SHP77 (cell line): ENCODE results near the gene EZR.

Experiments used
- DNase-seq, 2 experiments: peaks; one replicate each; lab custom pipeline; 2025; lab: John Stamatoyannopoulos, UW

The EZR gene

GRCh38 chr6:158775832-158776231 is 43.3 kb downstream of the EZR start:
- DNase-seq, result no peak

GRCh38 chr6:158774717-158775449 is 44.3 kb downstream of the EZR start:
- DNase-seq, result no peak

GRCh38 chr6:158773581-158774449 is 45.4 kb downstream of the EZR start:
- DNase-seq, result no peak

GRCh38 chr6:158772851-158773371 is 46.3 kb downstream of the EZR start:
- DNase-seq, result no peak

GRCh38 chr6:158772172-158772571 is 47.0 kb downstream of the EZR start:
- no peak for DNase-seq

GRCh38 chr6:158771399-158772152 is 47.6 kb downstream of the EZR start:
- DNase-seq, result no peak

- DNase-seq, result no peak
Measured at GRCh38 chr6:158770533-158771330, 48.4 kb downstream of the EZR start.

GRCh38 chr6:158769771-158770432 is 49.3 kb downstream of the EZR start:
- no peak for DNase-seq

- no peak for DNase-seq
Measured at GRCh38 chr6:158769234-158769770, 49.9 kb downstream of the EZR start.

GRCh38 chr6:158768436-158768835 is 50.7 kb downstream of the EZR start:
- DNase-seq, result no peak

- no peak for DNase-seq
Measured at GRCh38 chr6:158767709-158768108, 51.5 kb downstream of the EZR start.

GRCh38 chr6:158766621-158767455 is 52.3 kb downstream of the EZR start:
- no peak for DNase-seq

GRCh38 chr6:158765499-158766068 is 53.6 kb downstream of the EZR start:
- DNase-seq, result no peak

GRCh38 chr6:158764926-158765325 is 54.2 kb downstream of the EZR start:
- DNase-seq, result no peak

GRCh38 chr6:158764183-158764849 is 54.9 kb downstream of the EZR start:
- no peak for DNase-seq

- DNase-seq, result no peak
Measured at GRCh38 chr6:158763434-158764182, 55.6 kb downstream of the EZR start.

GRCh38 chr6:158762787-158763433 is 56.3 kb downstream of the EZR start:
- no peak for DNase-seq

- no peak for DNase-seq
Measured at GRCh38 chr6:158761746-158762145, 57.4 kb downstream of the EZR start.
